Effector CD4-positive, alpha-beta T cell (primary cell): Measurements from ENCODE around the gene ITIH4.

ENCODE experiments used
- DNase-seq: peaks from one replicate; pipeline ENCODE4 v3.0.0-alpha.2; 2020

Gene ITIH4

DNA sequence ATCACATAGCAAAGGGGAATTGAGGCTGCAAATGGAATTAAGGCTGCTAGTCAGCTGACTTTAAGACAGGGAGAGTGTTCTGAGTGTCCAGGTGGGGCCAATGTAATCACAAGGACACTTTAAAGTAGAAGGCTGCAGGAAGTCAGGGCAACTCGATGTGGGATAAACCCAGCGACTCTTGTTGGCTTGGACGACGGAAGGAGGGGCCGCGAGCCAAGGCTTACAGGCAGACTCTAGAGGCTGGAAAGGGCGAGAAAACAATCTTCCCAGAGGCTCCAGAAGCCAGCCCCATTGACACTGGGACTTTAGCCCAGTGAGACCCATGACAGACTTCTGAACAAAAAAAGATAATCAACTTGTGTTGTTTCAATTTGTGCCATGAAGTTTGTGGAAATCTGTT, 17.3 kb upstream of the ITIH4 start:
- no peak for DNase-seq

- no peak for DNase-seq
Measured at GRCh38 chr3:52847241-52847640, 16.8 kb upstream of the ITIH4 start.

DNA sequence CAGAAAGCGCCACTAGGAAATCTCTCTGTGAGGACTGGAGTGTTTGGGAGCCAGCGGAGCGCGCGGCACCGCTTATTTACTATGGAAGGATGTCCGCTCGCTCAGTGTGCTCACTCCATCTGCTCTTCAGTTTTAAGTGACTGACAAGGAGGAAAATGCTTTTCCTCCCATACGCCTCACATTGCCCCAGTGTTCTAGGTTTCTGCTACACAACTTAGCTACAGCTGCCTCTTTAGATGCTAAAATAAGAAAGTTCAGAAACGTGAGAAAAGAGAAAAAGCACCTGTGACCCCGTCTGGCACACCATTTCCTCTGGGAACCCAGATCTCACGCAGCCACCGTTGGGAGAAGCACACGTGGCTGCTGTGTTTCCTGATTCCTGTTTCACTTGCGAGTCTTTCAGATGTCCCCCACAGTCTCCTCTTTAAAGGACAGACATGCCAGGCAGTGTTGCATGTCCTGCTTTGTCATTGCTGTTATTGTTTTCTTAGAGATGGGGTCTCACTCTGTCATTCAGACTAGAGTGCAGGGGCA, 16.0 kb upstream of the ITIH4 start:
- DNase-seq = no peak

DNA sequence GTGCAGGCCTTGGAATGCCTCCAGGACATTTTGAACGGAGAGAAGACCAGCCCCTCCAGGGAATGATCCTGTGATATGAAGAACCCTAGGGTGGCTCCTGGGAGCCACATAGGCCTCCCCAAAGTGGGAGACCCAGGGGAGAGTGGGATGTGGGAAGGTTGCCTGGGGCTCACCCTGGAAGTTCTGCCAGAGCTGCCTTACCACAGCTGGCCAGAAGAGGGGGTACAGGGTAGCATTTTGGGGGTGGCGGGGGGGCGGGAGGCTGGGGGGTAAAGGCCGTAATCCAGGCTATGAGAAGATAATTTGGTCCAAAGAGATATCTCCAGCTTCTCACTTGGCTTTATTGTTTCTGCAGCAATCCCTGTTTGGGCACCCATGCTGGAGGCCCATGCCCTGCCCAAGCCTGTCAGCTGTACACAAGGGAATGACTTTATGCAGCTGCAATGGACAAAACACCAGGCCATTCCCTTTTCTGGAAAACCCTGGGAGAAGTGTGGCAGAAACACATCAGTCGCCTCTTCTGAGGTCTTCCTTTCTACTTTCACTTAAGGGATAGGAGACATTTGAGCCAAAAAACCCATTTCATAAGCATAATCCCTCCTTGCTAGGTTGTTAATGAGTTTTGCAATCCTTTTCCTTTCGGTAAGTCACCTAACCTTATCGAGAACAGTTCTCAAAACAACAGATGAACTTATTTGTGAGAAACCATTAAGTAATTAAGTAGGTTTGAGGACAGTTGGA, 15.4 kb upstream of the ITIH4 start:
- DNase-seq = no peak

DNA sequence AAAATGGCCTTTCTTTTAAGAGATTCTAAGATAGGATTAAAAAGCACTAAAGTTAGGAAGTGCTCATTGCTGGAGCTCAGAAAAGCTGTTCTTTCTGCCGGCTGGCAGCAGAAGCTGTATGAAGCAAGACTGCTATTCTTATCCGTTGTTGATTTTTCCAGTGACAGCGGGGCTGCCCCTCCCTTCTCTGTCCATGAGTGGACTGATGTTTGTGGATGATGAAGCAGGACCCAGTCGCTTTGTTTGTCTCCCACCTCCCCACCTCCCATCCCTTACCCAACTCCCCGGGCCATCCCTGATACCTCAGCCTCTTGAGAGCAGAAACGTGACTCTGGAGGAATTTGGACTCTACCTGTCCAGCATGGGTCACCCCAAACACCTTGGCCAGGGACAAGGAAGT, 14.7 kb upstream of the ITIH4 start:
- DNase-seq = no peak

GRCh38 chr3:52844290-52844975, 14.0 kb upstream of the ITIH4 start:
- no peak for DNase-seq

DNA sequence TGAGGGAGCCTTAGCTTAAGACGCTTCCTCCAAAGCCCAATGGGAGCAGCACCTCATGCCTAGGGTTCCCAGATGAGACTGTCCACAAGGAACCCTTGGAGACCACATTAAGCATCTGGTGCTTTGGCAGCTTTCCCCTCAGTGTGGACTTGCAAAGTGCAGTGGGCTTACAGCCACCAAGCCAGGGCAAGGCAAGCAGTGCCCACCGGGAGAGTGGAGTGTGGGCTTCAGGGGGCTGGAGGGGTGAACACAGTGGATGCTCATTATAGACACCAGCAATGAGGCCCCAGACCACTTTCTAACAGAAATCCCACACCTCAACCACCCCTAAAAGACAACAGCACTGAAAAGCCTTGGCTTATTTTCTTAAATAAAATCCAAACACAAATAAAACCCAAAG, 13.4 kb upstream of the ITIH4 start:
- DNase-seq = no peak

DNA sequence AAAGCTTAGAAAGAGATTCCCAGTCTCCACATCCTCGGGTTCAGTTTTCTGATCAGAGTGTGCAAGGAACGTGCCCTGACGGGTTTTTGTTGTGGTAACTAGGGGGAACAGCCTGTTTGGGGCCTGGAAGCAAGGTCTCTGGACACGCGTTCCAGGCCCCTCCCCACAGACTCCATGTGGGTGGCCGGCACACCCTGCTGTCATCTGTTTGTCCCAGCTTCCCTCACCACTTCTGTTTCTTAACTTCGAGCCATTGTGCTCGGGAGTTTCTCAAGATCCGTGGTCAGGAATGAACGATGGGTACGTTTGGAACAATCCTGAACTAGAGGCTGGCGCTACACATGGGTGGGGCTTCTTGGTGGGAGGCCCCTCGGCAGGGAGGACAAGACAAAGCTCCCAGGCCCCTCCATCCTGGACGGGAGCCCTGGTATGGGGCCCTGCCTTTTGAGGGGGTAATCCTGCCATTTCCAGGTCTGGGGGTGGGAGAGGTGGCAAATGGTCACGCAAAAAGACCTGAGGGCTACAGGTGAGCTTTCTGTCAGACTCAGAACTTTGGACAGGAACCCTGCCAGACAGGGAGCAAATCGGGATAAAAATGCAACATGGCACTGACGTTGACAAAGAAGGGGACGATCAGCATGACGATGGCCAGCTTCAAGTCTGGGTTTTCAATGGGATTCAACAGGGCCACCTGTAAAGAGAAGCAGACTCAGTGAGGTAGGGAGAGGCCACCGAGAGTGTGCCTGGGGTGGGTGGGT, 12.8 kb upstream of the ITIH4 start:
- no peak for DNase-seq

DNA sequence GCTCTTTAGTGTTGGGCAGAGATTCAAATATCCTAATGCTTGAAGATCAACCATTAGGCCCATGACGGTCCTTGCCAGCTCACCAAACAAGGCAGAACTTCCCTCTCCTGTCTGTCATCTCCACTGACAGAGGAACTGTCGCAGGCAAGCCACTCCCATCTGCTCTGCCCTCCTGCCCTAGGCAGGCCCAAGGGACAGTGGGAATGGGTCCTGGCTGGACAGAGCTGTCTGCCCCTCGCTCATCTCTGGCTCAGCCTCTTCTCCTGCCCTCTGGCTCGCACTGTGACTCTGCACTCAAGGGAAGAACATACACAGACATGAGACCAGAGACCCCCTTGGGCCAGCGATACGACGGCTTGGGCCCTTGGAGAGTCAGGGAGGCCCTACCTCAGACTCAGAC, 12.0 kb upstream of the ITIH4 start:
- no peak for DNase-seq

DNA sequence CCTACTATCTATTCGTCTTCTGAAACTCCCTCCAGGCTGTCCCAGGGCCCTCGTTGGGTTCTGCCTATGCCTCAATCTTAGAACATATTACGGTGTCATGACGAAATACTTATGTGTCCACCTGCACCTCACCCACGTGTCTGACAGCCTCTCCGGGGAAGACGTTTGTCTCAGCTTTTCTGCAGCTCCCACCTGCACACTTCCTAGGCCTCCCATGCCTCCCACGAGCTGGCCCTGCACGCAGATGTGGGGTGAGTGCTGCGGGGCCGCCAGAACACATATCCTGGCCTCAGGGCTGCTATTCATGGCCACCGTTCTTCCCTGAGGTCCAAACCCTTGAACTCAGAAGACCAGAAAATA, 11.5 kb upstream of the ITIH4 start:
- no peak for DNase-seq

GRCh38 chr3:52841211-52841980, 10.9 kb upstream of the ITIH4 start:
- no peak for DNase-seq

GRCh38 chr3:52839892-52840545, 9.5 kb upstream of the ITIH4 start:
- DNase-seq = no peak

DNA sequence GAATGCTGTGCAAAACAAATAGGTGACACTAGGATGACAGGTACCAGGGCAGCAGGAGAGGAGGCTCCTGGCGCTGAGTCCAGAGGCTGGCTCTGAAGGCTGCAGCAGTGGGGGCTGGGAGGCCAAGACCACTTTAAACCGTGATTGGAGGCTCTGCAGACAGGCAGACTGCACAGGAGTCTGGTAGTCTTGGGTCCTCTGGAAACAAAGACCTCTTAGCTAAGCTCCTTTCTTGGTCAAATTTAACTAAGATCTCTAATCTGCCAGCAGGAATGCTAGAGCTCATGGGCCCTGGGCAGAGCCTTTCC, 8.8 kb upstream of the ITIH4 start:
- DNase-seq = no peak

- DNase-seq = no peak
Measured at GRCh38 chr3:52838561-52839267, 8.2 kb upstream of the ITIH4 start.

DNA sequence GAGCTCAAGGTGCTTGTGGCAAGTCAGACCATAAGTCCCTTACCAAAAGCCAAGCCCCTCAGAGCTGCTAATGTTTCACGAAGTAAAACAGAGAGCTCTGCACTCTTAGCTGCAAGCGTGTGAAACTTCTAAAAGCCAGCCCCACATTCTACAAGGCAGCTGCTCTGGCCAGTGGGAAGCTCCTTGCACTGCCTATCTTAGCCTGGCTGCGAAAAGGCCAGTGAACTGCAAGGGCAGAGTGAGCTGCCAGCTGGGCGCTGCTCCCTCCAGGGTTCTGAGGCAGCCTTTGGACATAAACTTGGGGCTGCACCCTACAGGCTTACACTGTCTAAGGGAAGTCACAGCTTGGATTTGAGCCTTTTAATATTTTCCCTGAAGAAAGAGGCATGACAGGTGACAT, 6.5 kb upstream of the ITIH4 start:
- DNase-seq = no peak

DNA sequence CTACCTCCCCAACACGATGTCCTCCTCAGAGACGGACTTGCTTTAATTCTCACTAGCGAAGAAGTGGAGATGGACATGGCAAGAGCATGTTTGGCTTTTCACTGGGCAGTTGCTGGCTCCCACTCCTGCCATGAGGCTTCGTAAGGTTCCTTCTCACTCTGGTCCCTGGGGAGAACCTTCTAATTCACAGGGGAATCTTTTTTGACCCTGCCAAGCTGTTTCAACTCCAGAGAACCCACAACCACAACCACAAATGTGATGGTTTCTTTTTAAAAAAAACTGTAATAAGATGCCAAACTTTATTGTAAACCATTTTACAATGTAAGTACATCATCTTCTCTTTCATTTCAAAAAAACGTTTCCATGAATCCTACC, 6.0 kb upstream of the ITIH4 start:
- no peak for DNase-seq

DNA sequence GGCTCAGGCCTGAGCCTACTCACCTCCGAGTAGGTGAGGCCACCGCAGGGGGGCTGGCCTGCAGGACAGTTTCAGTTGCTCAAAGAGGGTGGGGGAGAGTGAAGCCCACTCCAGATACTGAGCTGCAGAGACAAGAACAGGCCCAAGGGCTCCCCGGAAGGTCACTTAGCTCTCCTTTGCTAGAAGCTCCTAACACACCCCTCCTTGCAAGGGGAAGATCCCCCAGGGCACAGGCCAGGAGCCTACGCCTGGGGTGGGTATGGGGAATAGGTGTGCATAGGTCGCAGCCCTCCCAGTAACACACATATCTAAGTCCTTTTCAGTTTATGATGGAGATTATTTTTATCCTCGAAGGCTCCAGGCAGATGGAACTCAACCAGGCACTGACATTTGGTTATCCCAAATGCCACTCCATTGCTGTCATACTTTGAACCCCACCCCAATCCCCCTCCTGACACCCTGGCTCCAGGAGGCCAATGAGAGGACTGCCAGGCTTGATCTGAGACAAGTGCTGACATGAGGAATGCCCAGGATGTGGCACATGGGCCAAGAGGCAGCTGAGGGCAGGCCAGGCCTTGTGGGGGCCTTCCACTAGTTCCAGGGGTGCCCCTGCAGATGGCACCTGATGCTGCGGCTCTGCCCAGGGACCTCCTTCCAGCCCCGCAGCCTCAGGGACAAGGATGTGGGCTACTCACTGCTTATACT, 5.4 kb upstream of the ITIH4 start:
- no peak for DNase-seq

GRCh38 chr3:52834871-52835501, 4.5 kb upstream of the ITIH4 start, which contains the start of gene MUSTN1:
Gene MUSTN1 (minus strand): TSS chr3:52835019. CDS start chr3:52834948, 71 bp downstream.
- DNase-seq = no peak

DNA sequence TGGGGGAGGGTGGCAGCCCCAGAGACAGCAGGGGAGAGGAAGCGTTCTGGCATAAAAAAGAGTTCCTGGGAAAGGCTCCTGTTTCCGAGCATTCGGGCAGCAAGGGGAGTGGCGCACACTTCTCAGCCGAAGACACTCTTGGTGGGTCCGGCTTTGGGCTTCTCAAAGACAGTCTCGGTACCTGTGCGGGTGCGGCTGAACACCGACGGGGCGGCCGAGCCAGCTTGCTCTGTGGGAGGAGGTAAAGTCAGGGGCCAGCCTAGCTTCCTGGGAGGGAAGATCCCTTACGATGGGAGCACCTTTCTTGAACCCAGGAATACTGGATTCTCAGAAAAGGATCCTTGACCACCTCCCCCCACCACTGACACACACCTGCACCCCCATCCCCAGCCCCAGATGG, 2.7 kb upstream of the ITIH4 start:
- DNase-seq = no peak

DNA sequence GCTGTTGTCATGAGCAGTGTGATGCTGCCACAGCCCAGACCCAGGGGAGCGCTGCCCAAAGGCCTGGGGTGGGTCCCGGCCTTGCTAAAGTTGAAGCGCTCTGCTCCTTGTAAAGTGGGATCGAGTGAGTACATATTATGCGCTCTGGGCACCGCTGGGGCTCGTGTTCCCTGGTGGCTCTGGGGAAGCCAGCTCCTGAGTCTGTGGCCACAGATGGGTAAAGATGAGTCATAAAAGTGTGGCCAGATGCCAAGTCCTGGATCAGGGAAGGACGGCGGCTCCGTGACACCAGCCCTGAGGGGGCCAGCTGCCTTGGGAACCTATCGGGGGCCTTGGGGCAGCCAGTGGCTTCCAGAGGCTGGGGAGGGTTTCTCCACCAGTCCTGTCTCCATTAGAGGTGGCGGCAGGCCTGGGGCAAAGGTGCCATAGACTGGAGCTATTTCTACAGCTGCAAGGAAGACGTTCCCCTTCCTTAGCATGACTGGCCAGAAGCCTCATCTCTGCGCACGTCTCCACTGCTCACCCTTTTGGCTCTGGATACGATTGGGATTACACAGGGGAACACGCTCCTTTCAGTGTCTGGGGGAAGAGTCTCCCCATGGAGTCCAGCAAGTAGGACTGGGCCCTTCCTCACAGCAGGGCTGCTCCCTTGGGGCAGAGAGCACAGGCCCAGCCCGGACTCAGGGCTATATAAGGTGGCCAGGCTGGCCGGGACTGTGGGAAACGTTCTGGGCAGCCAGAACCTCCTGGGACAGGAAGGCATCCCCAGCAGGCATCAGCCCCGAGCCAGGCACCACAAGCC, 1.2 kb upstream of the ITIH4 start:
- DNase-seq = no peak
